ENCODE data around the gene ALPK1.

Gene ALPK1

DNA sequence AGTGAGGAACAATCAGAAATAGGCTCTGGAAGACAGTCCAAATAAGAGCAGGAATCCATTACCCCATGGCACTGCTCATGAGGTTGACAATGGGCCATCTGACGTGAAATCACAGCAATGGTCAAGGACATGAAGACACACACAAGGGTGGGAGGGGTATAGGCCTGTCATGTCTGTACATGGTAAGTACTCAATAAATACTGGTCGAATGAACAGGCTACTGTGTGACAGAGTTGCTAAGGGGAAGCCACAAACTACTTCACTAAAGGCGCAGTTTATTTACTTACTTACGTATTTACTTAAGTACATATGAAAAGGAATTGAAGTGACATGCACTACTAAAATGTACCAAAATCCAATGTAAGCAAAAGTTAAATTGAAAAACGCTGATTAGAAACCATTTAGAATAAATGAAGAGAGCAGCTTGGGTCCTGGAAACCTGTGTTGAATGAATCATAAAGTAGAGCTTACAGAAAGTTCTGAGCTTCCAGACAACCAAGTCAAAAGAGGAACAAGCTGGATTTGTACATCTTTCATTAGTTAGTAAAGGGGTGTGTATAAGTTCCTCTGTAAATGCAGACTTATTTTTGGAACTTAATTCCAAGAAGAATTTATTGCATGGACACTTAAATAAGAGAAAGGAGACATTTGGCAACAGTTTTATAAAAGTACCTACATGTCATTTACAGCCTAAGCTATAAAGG, 32.7 kb downstream of the ALPK1 start:
- no peak for DNase-seq

DNA sequence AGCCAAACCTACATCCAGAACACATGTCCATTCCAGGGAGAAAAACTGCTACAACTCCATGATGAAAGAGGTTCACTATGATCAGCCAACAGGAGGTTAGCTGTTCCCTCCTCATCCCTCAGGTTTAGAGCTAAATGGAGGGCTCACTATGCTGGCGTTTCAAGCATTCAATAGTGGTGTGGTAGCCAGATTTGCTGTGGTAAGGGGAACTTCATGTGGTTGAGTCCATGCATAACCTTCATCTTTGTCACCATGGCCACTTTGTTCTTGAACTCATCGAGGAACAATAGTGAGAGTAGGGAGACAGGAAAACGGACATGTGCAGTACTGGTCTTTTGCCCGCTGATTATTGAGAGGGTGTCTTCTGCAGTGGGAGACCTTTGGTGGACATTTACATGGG, 33.8 kb downstream of the ALPK1 start:
- no peak for DNase-seq

DNA sequence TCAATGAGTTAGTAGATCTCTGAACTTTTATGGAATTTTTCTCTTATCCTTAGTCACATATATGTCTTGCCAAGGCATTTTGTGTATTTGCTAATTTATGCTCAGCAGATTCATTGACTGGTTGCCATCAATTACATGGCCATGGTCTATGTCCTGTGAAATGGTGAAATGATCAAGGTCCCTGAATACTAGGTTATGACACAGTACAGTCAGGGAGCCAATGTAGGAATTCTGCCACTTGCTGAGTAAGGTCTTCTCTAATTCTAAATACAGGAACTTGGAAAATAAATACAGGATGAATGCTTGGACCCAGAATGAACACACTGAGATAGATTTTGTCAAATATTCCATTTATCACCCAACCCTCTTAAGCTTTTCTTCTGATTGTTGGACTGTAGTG, 35.2 kb downstream of the ALPK1 start:
- no peak for DNase-seq

DNA sequence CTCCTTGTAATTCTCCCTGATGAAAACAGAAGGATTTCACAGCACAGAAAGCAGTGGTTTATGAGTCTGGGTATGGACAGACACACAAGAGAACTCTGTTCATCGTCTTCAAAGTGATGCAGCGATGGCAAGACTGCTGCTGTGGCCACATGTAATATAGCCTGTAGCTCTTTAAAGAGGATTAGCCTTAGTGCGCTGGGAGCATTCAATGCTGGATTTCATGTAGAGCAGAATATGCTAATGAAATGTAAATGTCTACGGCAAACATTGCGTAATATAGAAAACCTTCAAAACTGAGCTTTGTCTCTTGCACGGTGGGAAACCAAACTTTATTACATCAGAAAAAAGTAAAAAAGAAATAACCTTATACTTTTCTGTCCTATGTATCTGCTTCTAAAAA, 42.9 kb downstream of the ALPK1 start:
- DNase-seq, result no peak

DNA sequence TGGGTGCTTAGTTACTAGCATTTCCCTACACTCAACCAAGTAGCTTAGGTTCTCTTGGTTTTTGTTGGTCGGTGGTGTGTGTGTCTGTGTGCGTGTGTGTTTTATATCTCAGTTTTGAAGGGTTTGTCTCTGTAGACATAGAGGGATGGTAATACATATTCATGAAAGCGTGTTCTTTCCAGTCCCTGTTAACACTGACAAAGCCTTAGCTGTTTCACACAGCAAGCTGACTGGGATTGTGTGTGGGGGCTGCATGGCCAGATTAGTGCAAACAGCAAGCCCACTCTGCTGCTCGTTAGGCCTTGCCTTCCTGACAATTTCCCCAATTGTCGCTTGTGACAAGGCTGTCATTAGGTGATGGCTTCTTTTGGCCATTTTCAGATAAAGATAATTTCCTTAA, 43.9 kb downstream of the ALPK1 start:
- DNase-seq, result no peak

DNA sequence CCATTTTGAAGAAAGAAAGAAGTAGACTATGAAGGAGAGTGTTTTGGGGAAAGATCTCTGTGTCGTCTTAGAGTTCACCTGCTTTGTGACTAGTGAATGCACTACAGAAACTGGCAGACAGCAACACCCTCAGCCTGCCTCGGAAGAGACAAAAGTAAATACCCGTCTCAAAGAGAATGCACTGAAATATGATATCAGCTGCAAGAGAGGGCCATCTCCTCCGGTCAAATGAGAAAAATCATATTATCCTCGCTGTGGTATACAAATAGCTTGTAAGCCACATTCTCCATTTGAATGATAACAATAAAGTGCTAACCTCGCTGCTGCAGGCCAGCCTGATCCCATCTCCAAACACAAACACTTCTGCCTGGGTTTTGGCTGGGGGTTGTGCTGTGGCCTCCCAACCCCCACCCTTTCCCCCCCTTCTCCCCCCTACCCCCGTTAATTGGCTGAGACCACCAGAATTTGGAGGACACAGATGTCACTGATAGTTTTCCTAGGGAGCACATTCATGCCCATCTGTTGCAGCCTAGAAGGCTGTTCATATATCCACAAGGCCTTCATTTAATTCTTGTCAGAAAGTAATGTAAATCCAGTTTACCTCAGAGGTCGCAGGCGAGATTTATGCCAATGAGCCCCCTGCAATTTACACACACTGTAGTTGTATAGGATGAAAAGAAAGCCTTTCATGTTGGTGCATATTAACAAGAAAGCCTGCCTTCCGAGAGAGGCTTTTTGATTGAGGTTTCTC, 46.3 kb downstream of the ALPK1 start:
- DNase-seq, result peak; percentile 43

DNA sequence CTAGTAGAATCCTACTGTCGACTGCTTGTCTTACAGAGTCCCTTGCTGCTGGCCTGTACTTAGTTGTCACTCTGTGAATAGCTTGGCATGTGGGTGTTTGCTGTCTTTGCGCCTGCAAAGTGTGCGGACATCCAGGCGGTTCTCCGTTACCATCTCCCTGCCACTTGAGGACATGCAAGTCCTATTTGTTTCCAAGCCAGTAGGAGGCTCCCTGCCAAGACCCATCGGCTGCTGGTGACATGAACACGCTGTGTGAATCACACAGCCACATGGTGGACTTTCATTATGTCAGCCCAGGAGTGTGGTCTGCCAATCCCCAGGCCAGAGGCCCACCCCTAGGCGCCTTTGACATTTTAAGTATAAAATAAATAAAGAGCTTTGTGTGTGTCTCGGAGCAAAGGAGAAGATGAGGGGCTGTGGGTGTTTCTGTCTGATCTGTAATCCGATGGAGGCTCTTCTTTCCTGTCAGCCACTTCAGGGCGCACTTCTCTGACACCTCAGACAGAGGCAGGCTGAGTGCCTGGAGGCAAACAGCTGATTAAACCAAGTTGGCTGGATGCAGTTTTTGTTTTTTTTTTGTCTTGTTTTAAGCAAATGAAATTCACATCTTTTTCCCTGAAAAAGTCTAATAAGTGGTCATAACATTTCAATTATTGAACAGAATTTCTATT, 51.5 kb downstream of the ALPK1 start:
- DNase-seq, result peak; percentile 91

DNA sequence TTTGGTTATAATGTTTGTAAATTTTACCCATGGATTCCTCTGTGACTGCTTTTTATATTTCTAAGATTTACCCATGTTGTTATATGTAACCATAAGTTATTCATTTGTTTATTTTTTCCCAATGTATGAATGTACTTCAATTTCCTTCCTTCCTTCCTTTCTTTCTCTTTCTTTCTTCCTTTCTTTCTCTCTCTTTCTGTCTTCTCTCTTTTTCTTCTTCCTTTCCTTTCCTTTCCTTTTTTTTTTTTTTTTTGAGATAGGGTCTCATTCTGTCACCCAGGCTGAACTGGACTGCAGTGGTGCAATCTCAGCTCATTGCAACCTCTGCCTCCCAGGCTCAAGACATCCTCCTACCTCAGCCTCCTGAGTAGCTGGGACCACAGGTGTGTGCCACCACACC, 55.6 kb downstream of the ALPK1 start:
- no peak for DNase-seq

DNA sequence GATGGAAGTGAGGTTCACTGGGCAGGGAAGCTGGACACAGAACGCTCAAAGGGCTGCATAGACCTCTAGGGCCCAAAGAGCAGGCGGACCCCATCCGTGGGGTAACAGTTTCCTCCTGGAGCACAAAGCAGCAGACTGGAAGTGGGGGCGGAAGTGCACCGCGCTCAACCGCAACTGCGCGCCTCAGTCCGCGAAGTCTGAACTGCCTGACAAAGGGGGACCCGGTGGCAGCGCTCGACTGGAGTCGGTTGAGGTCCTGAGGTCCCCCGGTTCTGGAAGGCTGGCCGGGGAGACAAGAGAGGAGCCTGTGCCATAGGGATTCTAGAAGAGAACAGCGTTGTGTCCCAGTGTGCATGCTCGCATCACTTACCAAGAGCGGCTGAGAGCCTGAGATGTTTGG, 58.5 kb downstream of the ALPK1 start:
- DNase-seq, result no peak

DNA sequence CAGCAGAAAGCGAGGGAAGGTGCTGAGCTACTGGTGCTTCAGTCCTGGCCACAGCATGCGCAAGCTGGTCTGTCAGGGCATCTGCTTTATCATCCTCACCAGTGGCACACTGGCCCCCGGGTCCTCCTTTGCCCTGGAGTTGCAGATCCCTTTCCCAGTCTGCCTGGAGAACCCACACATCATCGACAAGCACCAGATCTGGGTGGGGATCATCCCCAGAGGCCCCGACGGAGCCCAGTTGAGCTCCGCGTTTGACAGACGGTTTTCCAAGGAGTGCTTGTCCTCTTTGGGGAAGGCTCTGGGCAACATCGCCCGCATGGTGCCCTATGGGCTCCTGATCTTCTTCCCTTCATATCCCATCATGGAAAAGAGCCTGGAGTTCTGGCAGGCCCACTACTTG, 60.3 kb downstream of the ALPK1 start:
- no peak for DNase-seq

DNA sequence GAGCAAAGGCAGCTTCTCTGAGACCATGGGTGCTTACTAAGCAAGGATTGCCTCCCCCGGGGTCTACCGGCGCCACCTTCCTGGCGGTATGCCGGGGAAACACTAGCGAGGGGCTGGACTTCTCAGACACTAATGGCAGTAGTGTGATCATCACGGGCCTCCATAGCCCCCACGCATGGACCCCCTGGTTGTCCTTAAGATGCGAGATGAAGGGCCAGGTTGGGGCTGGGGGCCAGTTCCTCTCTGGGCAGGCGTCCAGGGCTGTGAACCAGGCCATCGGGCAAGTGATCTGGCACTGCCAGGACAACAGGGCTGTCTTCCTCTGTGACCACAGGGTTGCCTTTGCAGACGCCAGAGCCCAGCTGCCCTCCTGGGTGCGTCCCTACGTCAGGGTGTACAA, 60.7 kb downstream of the ALPK1 start:
- DNase-seq, result no peak

DNA sequence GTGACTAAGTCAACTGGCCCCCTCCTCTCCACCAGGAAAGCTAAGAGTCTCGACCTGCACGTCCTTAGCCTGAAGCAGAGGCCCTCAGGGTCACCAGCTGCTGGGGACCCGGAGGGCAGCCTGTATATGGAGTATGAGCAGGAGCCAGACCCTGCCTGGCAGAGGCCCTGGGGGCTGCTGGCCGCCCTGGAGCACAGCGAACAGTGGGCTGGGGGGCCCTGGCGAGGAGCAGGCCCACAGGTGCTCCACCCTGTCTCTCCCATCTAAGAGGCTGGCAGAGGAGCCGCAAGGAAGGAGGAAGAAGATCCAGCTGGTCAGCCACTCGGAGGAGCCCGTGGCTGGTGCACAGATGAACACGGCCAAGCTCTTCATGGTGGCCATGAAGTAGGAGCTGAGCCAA, 61.2 kb downstream of the ALPK1 start:
- no peak for DNase-seq

DNA sequence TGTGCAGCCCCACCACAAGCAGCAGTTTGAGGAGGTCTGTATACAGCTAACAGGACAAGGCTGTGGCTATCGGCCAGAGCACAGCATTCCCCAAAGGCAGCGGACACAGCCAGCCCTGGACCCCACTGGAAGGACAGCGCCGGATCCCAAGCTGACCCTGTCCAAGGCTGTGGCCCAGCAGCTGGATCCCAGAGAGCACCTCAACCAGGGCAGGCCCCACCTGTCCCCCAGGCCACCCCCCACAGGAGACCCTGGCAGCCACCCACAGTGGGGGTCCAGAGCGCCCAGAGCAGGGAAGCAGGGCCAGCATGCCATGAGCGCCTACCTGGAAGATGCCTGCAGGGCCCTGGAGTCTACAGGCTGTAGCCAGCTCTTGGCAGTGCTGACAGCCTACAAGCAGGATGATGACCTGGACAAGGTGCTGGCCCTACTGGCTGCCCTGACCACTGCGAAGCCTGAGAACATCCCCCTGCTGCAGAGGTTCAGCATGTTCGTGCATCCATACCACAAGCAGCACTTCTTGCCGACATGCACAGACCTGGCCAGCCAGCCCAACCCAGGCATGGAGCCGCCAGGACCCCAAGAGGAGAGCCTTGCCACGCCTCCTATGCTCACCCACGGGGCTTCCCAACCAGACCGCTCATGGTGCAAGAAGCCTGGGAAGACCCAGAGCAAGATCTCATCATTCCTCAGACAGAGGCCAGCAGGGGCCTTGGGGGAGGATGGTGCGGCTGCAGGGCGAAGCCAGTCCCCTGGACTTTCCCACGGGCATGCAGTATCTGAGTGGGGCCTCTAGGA, 62.0 kb downstream of the ALPK1 start:
- DNase-seq, result no peak

DNA sequence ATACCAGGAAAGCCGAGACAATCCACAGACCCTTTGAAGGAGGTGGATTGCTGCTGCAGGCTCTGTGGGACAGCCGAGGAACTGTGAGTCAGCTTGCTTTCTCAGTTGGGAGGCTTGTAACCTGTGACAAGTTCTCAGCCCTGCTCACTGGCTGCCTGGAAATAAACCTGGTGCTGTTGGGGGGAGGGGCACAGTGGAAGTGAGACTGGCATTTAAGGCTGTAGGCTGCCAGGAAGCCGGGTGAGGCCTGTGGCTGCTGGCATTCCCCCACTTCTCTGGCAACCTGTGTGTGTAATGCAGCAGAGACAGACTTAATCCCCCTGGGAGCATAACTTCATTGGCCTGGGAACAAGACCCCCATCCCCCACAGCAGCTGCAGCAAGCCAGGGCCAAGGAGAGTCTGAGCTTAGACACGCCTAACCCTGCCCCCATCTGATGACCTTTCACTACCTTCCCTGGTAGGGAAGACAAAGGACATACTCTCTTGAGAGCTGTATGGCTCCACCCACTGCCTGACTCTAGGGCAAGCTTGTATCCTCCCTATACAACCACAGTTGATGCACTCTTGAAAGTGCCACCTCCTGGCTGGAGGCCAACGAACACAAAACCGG, 64.1 kb downstream of the ALPK1 start:
- peak; percentile 32 for DNase-seq

DNA sequence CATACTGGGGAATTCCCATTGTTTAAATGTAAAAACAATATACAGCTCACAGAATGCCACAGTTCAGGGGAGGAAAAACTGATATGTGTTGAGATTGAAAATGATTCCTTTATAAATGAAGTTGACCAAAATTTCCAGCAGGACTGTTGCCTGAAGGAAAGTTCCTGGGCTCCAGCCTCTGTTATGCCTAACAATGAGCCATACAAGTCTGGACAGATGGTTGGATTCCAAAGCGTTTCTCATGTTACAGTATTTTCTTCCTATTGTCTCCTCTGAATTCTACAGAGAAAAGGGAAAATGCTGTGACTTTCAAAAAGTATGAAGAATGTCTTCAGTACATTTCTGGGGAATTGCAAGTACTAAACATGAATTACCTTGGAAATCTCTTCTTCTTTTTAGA, 73.3 kb downstream of the ALPK1 start:
- no peak for DNase-seq

DNA sequence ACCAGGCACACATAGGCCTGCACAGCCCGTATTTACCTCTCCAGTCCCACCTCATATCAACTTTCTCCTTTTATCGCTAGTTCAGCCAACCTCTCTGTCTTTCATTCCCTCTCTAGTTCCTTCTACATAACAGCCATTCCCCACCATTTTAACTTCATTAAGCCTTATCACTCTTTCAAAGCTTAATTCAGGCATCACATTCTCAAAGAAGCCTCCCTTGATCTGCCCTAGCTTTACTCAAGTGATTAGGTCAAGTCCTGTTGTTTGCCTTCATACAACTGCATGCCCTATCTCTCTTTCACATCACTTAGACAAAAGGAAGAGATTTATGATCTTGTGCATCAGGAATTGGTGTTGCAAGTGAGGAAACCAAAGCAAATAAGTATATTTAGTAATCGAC, 74.2 kb downstream of the ALPK1 start:
- no peak for DNase-seq

DNA sequence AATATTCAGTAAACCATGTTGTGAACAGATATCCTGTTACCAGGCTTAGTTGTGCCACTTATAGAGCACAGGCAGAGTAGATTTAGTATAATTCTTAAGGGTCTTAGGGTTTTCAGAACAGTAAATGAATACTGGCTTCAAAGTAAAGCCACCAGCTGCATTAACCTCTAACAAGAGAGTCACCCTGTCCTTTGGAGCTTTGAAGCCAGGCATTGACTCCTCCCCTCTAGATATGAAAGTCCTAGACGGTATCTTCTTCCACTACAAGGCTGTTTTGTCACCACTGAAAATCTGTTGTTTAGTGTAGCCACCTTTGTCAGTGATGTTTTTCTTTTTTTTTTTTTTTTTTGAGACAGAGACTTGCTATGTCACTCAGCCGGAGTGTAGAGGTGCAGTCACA, 77.7 kb downstream of the ALPK1 start:
- no peak for DNase-seq

DNA sequence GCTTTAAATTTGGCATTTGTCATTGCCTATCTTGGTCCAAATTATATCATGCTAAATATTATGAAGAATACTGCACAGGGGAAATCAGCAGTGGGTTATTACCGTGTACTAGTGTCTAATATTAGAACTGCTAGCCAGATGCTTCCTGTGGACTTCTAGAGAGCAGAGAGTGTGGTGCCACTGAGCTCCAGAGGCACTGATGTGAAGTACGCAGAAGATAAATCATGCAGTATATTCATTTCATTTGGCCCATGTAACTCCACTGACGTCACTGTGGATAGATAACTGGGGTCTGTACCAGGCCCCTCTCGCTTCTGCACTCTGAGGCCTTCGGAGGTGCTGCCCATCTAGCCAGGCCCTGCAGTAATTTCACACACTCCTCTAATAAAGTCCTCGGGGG, 80.0 kb downstream of the ALPK1 start:
- DNase-seq, result no peak

DNA sequence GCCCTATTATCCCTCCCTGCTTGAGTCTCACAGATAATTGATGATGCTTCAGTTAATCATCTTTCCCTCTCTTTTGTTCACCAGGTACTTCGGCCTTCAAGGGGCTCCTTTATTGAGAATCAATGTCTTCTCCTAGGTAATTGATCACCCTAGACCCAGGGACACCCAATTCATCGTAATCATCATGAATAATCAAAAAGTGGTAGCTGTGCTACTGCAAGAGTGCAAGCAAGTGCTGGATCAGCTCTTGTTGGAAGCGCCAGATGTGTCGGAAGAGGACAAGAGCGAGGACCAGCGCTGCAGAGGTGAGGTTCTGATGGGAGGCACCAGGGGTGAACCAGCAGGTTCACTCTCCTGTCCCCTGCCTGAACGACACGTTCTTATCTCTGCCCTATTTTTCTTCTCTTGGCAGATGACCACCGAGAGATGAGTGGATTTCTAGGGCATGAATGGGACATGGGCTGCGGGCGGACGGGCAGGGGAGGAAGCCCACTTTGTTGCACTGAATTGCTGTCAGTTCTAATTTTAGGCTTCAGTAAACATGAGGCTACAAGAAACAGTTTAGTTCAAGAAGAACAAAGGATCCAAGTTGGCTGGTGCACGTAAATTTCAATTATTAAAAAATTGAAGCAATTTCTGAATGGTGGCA, 80.5 kb downstream of the ALPK1 start:
- DNase-seq, result no peak

DNA sequence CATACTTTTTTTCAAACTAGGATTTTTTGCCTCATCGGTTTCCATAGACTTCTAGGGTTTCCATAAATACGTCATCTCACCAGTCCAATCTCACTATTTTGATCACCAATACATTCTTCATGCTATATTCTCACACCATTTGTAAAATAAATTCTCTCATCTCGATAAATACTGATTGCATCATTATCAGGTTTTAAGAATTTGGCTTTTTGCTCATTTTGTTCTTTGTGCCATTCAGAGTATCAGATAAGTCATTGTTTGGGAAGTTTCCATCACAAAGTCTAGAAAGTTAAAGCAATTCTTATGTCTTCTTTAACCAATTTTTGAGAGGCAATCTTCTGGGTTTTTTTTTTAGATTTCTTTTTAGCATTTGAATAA, 81.1 kb downstream of the ALPK1 start:
- DNase-seq, result no peak

DNA sequence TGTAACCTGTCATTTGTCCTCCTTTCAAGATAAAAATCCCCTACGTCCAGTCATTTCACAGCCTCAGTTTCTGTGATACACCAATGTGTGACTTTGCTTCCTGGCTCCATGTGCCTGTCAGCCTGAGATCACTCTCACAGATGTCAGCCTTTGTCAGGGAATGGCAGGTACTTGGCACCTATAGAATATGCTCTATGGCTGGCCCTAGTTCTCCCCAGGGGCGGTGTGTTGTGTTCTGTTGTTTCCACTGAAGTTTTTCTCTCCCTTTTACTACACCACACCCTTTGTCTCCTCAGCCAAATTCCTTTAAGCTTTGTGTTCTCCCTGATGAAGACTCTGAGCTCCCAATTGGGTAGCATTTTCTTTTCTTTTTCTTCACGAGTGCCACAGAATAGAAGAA, 81.7 kb downstream of the ALPK1 start:
- no peak for DNase-seq

DNA sequence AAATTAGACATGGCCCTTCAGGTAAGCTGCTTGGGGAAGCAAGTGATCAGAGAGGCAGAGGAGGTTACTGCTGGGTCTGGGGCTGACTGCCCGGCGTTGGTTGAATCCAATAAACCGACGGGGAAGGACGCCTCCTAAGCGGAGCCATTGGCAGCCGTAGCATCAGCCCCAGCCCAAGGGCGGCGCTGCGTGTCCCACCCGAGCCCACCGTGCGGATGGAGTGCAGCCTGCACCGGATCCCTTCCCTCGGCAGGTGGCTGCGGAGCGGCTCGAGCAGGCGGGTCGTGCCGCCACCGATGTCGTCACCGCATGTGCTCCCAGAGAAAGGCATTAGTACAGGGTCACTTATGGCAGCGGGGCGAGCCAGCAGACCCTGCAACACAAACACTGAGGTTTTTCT, 82.1 kb downstream of the ALPK1 start:
- DNase-seq, result no peak

Measured in DMS53 (cell line).